NCI-H2171 (cell line): ENCODE measurements around the gene OPTN.

Experiments
- DNase-seq: peaks from one replicate; lab custom pipeline; 2025; lab: John Stamatoyannopoulos, UW

Gene OPTN

DNA sequence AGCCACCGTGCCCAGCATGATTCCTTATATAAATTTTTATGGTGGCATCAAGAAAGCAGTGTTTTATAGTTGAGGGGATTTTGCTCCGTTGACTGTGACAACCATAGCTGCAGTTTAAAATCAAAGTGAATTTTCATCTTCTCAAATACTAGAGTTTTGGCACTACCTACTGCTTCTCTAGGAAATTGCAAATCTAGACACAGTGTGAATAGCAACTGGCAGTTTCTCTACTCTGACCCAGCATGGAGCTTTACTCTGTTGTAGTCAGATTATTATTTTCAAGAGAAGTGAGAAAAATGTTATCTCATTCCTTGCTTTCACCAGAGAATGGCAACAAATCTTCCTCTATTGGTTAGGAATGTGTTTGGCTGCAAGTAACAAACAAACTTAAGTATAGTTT, 84.3 kb downstream of the OPTN start:
- no peak for DNase-seq

DNA sequence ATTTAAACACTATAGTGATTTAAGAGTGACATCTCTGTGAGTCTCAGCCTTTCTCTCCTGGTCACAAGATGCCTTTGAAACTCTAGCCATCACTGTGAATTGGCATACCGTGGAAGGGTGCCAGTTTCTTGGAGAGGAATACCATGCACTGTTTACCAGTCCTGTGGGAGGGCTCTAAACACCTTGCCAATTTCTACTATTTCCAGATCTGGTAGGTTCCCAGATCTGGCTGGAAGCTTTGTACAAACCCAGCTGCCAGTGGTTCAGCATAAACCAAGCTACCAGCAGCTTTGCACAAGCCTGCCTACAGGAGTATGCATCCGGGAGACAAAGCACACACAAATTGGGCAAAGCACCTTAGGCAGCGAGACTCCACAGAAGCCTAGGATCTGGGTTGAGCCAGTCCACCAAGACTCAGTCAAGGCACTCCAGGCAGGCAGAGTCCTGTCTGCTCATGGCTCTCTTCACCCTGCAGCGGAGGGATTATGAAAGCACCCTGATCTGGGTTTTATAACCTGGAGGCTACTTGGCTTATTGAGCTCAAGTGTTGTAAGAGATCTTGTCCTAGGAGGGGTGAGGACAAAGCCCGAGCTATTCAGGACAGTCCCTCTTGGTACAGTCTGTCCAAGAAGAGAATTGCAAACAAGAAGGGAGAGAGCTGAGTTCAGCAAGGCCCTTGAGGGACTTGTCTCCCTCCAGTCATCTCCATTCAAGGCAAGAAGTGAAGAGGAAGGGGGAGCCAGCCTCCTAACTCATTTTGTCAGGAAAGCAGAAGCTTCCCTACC, 85.0 kb downstream of the OPTN start:
- DNase-seq, result no peak

DNA sequence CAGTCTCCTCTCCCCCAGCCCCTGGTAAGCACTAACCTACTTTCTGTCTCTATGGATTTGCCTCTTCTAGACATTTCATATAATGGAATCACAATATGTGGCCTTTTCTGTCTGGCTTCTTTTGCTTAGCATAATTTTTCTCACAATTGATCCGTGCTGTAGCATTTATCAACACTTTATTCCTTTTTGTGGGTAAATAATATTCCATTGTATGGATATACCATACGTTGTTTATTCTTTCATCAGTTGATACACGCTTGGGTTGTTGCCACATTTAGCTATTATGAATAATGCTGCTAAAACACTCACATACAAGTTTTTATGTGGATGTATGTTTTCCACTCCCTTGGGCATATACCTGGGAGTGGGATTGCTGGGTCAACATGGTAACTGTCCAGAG, 87.2 kb downstream of the OPTN start:
- DNase-seq, result no peak
